Endothelial cell (in vitro differentiated cells): ENCODE results near the gene MMRN1. TPM values are rescaled to one million over a fixed set of nuclear protein-coding genes. Genes with fewer than 3 reads are reported as not detected.

Experiments used
- DNase-seq: peaks from one replicate; pipeline ENCODE4 v3.0.0; 2021; ENCODE audit warnings: low spot score
- H3K27ac Mint-ChIP-seq: one replicate; pipeline ENCODE4 v1.8.0; 2021; ENCODE audit warnings: mixed read lengths, inconsistent platforms; ENCODE audit not compliant: unreplicated experiment
- H3K27me3 Mint-ChIP-seq: one replicate; pipeline ENCODE4 v1.8.0; 2021; ENCODE audit warnings: mild to moderate bottlenecking, moderate library complexity, mixed read lengths, inconsistent platforms; ENCODE audit not compliant: unreplicated experiment
- H3K36me3 Mint-ChIP-seq: one replicate; pipeline ENCODE4 v1.8.0; 2021; ENCODE audit warnings: mild to moderate bottlenecking, low read depth, mixed read lengths, inconsistent platforms; ENCODE audit not compliant: unreplicated experiment
- H3K4me1 Mint-ChIP-seq: one replicate; pipeline ENCODE4 v1.8.0; 2021; ENCODE audit warnings: mild to moderate bottlenecking, mixed read lengths, inconsistent platforms; ENCODE audit not compliant: unreplicated experiment
- H3K4me3 Mint-ChIP-seq: one replicate; pipeline ENCODE4 v1.8.0; 2021; ENCODE audit warnings: mild to moderate bottlenecking, mixed read lengths, inconsistent platforms; ENCODE audit not compliant: unreplicated experiment
- H3K9me3 Mint-ChIP-seq: one replicate; pipeline ENCODE4 v1.8.0; 2021; ENCODE audit warnings: mixed read lengths, inconsistent platforms; ENCODE audit not compliant: unreplicated experiment
- CTCF ChIP-seq: fragments of 200-600 bp; sonication (generic); IDR thresholded peaks from one replicate; pipeline ENCODE4 v1.5.0; 2021; ENCODE audit warnings: antibody characterized with exemption; ENCODE audit not compliant: unreplicated experiment
- total RNA-seq: library from RNA; stranded (reverse); fragmentation: NEBNext Ultra II Directional; extraction: Animal tissue kit (Norgen Biotek cat#: 25700); gene quantifications from one replicate; pipeline ENCODE4 v1.2.1, GENCODE V29; 2021; ENCODE audit not compliant: unreplicated experiment

MMRN1 gene
- total RNA-seq, 1 donor from 2014 or later: 304 TPM

DNA sequence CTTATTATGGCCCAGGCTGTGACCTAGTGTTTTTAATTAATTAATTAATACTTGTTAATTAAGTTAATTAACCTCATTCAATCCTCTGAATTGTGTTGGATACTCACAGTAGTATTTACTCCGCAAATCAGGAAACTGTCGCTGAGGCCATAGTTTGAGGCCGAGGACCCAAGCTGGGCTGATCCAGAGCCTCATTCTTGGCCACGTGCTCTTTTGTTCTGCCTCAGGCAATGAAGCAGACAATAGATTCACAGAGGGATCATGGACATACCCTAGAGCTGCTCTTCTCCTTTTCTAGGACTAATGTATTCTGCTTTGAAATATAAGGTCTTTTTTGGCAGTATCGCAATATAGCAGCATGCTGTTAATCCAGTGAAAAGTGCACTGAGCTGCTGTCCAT, 33.7 kb upstream of the MMRN1 start:
- Mint-ChIP-seq H3K4me3 (no peak overlapping the region), H3K27me3 (no peaks in the 10 kb centered on the region), H3K36me3 (peaks cover 6% of the 10 kb centered on the region), H3K4me1 (no peaks in the 10 kb centered on the region), H3K9me3 (peaks cover 5% of the 10 kb centered on the region), H3K27ac (no peak overlapping the region)
- DNase-seq: no peak
- TF ChIP-seq CTCF: no peak

DNA sequence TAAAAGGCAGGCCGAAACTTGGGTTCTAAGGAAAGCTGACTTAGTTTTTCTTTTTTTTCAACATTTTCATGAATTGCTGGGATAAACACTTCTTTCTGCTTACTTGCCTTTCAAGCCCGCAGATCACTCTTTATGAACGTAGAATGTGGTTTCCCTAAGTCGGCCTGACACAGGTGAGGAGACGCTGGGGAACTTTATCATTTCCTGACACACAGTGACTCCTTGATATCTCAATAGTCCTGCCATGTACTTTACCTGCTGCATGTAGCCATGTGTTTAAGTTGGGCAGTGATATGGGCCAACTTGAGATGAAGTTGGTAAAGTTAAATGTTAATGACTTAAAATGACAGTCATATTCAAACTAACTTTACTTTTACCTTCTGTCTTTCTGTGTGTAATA, 31.1 kb upstream of the MMRN1 start:
- Mint-ChIP-seq H3K27me3 (no peaks in the 10 kb centered on the region), H3K36me3 (no peaks in the 10 kb centered on the region), H3K27ac (no peak overlapping the region), H3K4me3 (no peak overlapping the region), H3K4me1 (no peaks in the 10 kb centered on the region), H3K9me3 (no peaks in the 10 kb centered on the region)
- no peak for DNase-seq
- no peak for TF ChIP-seq CTCF

DNA sequence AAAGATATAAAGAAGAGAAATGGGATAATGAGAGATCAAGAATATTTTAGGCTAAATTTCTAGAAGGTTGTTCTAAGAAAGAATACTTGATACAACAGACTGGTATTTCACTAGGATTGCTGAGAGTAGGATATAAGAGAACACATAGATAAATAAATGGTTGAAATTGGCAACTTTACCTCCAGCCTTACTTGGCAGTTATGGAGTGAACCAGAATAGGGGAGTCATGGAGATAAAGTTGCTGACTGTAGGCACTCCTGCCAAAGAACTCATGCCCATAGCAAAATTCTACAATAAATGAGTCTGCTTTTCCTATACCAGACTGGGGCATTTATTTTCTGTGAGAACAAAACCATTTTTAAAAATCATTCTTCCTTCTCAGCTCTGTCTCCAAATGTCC, 26.4 kb upstream of the MMRN1 start:
- H3K27ac Mint-ChIP-seq: no peak overlapping the region
- no peak for DNase-seq
- no peaks in the 10 kb centered on the region for H3K4me1 Mint-ChIP-seq
- no peaks in the 10 kb centered on the region for H3K27me3 Mint-ChIP-seq
- TF ChIP-seq CTCF: no peak
- H3K4me3 Mint-ChIP-seq: no peak overlapping the region
- no peaks in the 10 kb centered on the region for H3K9me3 Mint-ChIP-seq
- H3K36me3 Mint-ChIP-seq: no peaks in the 10 kb centered on the region

DNA sequence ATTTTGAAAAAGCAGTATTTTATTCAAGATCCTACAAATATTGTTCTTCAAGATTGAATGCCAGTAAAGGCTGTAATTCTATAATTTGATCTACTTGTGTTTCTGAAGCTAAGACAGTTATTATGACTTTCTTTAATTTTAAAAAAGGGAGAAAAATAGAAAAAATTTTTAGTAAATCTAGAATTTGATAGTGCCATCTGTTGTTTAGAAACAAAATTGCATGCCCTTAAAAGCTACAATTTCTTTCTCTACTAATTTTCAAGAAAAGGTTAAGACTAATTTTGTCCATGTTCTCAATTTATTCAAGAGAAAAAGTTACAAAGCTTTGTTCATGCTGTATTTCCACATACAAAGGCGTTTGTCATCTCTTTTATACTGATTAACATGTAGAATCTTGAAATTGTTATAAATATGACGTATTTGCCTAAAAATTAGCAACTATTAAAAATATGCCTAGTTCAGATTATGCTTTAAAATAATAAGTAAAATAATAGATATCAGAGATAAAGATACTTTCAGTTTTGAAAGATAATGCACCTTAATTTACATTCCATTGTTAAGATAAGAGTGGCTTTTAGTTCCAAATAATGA, 25.6 kb upstream of the MMRN1 start:
- Mint-ChIP-seq H3K36me3 (no peaks in the 10 kb centered on the region), H3K27ac (no peak overlapping the region), H3K4me1 (no peaks in the 10 kb centered on the region), H3K4me3 (no peak overlapping the region), H3K9me3 (no peaks in the 10 kb centered on the region), H3K27me3 (no peaks in the 10 kb centered on the region)
- TF ChIP-seq CTCF: peak; percentile 73
- DNase-seq: no peak

GRCh38 chr4:89871211-89871610, 23.4 kb upstream of the MMRN1 start:
- H3K27me3 Mint-ChIP-seq: no peaks in the 10 kb centered on the region
- no peak overlapping the region for H3K4me3 Mint-ChIP-seq
- H3K9me3 Mint-ChIP-seq: no peaks in the 10 kb centered on the region
- H3K36me3 Mint-ChIP-seq: no peaks in the 10 kb centered on the region
- H3K4me1 Mint-ChIP-seq: no peaks in the 10 kb centered on the region
- no peak for TF ChIP-seq CTCF
- H3K27ac Mint-ChIP-seq: no peak overlapping the region
- no peak for DNase-seq
